GM19099 (cell line): ENCODE measurements around the gene PCCA.

Experiments used
- POLR2A ChIP-seq: IDR thresholded peaks from 3 replicates; pipeline ENCODE4 v1.6.1; 2011; ENCODE audit warnings: low read depth; ENCODE audit not compliant: insufficient read length; ENCODE audit errors: extremely low read depth

The PCCA gene

GRCh38 chr13:100510208-100510957 is 421.5 kb downstream of the PCCA start:
- no peak for TF ChIP-seq POLR2A

- TF ChIP-seq POLR2A = no peak
These were observed 422.6 kb downstream of the PCCA start for GRCh38 chr13:100511466-100511865.

- TF ChIP-seq POLR2A = no peak
These were observed 423.5 kb downstream of the PCCA start for GRCh38 chr13:100512422-100512821.

- no peak for TF ChIP-seq POLR2A
These were observed 424.3 kb downstream of the PCCA start for GRCh38 chr13:100513171-100513570.

- TF ChIP-seq POLR2A = no peak
These were observed 425.2 kb downstream of the PCCA start for GRCh38 chr13:100513987-100514670.

- TF ChIP-seq POLR2A = no peak
These were observed 426.0 kb downstream of the PCCA start for GRCh38 chr13:100514788-100515409.

GRCh38 chr13:100515410-100515800 is 426.5 kb downstream of the PCCA start:
- TF ChIP-seq POLR2A = no peak

GRCh38 chr13:100517135-100517534 is 428.2 kb downstream of the PCCA start:
- TF ChIP-seq POLR2A = no peak

GRCh38 chr13:100517728-100518127 is 428.8 kb downstream of the PCCA start:
- no peak for TF ChIP-seq POLR2A

- no peak for TF ChIP-seq POLR2A
These were observed 429.6 kb downstream of the PCCA start for GRCh38 chr13:100518394-100519062.

- no peak for TF ChIP-seq POLR2A
These were observed 430.7 kb downstream of the PCCA start for GRCh38 chr13:100519626-100520025.

GRCh38 chr13:100520936-100521850 is 432.3 kb downstream of the PCCA start:
- TF ChIP-seq POLR2A = no peak

GRCh38 chr13:100521851-100522617 is 433.1 kb downstream of the PCCA start:
- TF ChIP-seq POLR2A = no peak
